ENCODE measurements around the gene HBS1L. TPM values are rescaled to one million over a fixed set of nuclear protein-coding genes. Genes with fewer than 3 reads are reported as not detected.

Gene HBS1L
- polyA plus RNA-seq, 1 of the 3 experiments (the other 2 are of a cell fraction): 19.0 TPM

DNA sequence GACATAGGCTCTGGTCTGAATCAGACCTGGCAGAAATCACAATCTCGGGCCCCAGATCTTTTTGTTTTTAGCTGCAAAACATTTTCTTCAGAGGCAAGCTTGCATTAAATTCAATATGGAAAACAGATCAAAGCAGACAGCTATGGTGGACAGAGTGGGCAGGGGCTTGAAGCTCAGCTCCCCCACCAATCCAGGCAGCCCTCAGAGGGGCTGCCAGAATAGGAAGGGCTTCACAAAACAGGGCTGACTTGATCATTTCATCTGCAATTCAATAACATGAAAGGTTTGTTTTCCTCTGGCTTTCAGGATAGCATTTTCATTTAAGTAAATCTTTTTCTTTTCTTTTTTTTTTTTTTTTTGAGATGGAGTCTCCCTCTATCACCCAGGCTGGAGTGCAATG is 55.5 kb downstream of the HBS1L start:
- peaks cover 4% of the 10 kb centered on the region for H3F3A ChIP-seq (replicated peaks; ENCODE audit: insufficient read depth)
- no peaks in the 10 kb centered on the region for H3K79me2 ChIP-seq (ENCODE audit: insufficient read depth)
- H4K20me1 ChIP-seq (ENCODE audit: insufficient read depth): no peaks in the 10 kb centered on the region
- DNase-seq: no peak
- H3K9me3 ChIP-seq: no peaks in the 10 kb centered on the region
- WGBS (ENCODE audit: low lambda C conversion rate): 94% methylated on average over 1 of the region's 1 CpG
- no peaks in the 10 kb centered on the region for H3K27me3 ChIP-seq (ENCODE audit: insufficient read depth)
- ChIA-PET POLR2A (no interaction called here), CTCF (interaction anchor here (1.2 to 2.2 kb wide), 2 partner anchors 59 to 176 kb away, joined by 3 to 8 read pairs; no protein-coding TSS in a partner anchor)
- no peaks in the 10 kb centered on the region; a peak in 2 of 4 replicates for H3K4me1 ChIP-seq (ENCODE audit: control insufficient read depth in 1 of 2, insufficient read depth in 2 of 2, low read depth in 1 of 2, low read length in 1 of 2)
- no peak overlapping the region for H3K27ac ChIP-seq (ENCODE audit: low read depth in 2 of 2, low read length in 1 of 2)
- TF ChIP-seq FOXM1 (IDR thresholded peaks at IDR 0.05; ENCODE audit: low read depth) (no peak), SMC3 (IDR thresholded peaks at IDR 0.05; ENCODE audit: low read depth, low read length) (no peak), RFX5 (IDR thresholded peaks at IDR 0.05; ENCODE audit: low read length) (no peak)
- TF ChIP-seq, protein P1, sequence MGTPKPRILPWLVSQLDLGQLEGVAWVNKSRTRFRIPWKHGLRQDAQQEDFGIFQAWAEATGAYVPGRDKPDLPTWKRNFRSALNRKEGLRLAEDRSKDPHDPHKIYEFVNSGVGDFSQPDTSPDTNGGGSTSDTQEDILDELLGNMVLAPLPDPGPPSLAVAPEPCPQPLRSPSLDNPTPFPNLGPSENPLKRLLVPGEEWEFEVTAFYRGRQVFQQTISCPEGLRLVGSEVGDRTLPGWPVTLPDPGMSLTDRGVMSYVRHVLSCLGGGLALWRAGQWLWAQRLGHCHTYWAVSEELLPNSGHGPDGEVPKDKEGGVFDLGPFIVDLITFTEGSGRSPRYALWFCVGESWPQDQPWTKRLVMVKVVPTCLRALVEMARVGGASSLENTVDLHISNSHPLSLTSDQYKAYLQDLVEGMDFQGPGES (IDR thresholded peaks at IDR 0.05; ENCODE audit: low read depth, low read length): no peak
- no peak overlapping the region for H3K9ac ChIP-seq
- H3K4me3 ChIP-seq (ENCODE audit: low read depth in 2 of 2, low read length in 1 of 2): no peak overlapping the region
- no peak overlapping the region for H3K4me2 ChIP-seq
- H3K9me2 ChIP-seq: no peaks in the 10 kb centered on the region
- H3K36me3 ChIP-seq (replicated peaks in 1 of 2; ENCODE audit: control insufficient read depth in 1 of 2, insufficient read depth in 2 of 2, low read length in 1 of 2): peaks cover 30 to 35% of the 10 kb centered on the region in 2 experiments
- no peak overlapping the region for H2AFZ ChIP-seq (ENCODE audit: low read depth)

GRCh38 chr6:134997133-134997995 is 57.3 kb downstream of the HBS1L start:
- Histone ChIP-seq H3K9me3 (no peaks in the 10 kb centered on the region), H3K4me1 (ENCODE audit: control insufficient read depth in 1 of 2, insufficient read depth in 2 of 2, low read depth in 1 of 2, low read length in 1 of 2) (no peaks in the 10 kb centered on the region; a peak in 2 of 4 replicates), H2AFZ (ENCODE audit: low read depth) (no peak overlapping the region), H3K79me2 (ENCODE audit: insufficient read depth) (no peaks in the 10 kb centered on the region), H3K4me2 (no peak overlapping the region), H3K36me3 (replicated peaks in 1 of 2; ENCODE audit: control insufficient read depth in 1 of 2, insufficient read depth in 2 of 2, low read length in 1 of 2) (peaks cover 46 to 49% of the 10 kb centered on the region in 2 experiments), H3K4me3 (ENCODE audit: low read depth in 2 of 2, low read length in 1 of 2) (no peak overlapping the region), H3K9ac (no peak overlapping the region), H4K20me1 (ENCODE audit: insufficient read depth) (no peaks in the 10 kb centered on the region), H3K9me2 (no peaks in the 10 kb centered on the region), H3F3A (replicated peaks; ENCODE audit: insufficient read depth) (peaks cover 4% of the 10 kb centered on the region), H3K27ac (ENCODE audit: low read depth in 2 of 2, low read length in 1 of 2) (no peak overlapping the region), H3K27me3 (ENCODE audit: insufficient read depth) (no peaks in the 10 kb centered on the region)
- CTCF ChIA-PET: interaction anchor here (1.0 kb wide), 1 partner anchor 841 kb away, joined by 3 read pairs; no protein-coding TSS in a partner anchor
- POLR2A ChIA-PET: no interaction called here
- DNase-seq: no peak
- WGBS (ENCODE audit: low lambda C conversion rate): 96% methylated on average over 9 of the region's 9 CpGs
- TF ChIP-seq MXI1 (IDR thresholded peaks at IDR 0.05; ENCODE audit: low read depth, low read length) (no peak), NRF1 (IDR thresholded peaks at IDR 0.05; ENCODE audit: low read depth, low read length) (no peak), FOXJ3 (CRISPR knock-in tag; IDR thresholded peaks at IDR 0.05) (no peak), EZH2phosphoT487 (IDR thresholded peaks at IDR 0.05; ENCODE audit: borderline replicate concordance, low read depth) (no peak), GABPA (IDR thresholded peaks at IDR 0.05; ENCODE audit: low read depth) (no peak), RAD21 (IDR thresholded peaks at IDR 0.05; ENCODE audit: low read length) (no peak), RFX5 (IDR thresholded peaks at IDR 0.05; ENCODE audit: low read length) (no peak), SMC3 (IDR thresholded peaks at IDR 0.05; ENCODE audit: low read depth, low read length) (no peak), ELF1 (IDR thresholded peaks at IDR 0.05) (no peak), RXRA (IDR thresholded peaks at IDR 0.05; ENCODE audit: borderline replicate concordance, low read depth) (no peak), GATA2 (CRISPR knock-in tag; IDR thresholded peaks at IDR 0.05) (no peak), RCOR1 (IDR thresholded peaks at IDR 0.05; ENCODE audit: low read length) (no peak), YY1 (IDR thresholded peaks at IDR 0.05; ENCODE audit: low read depth) (no peak), SIN3A (IDR thresholded peaks at IDR 0.05; ENCODE audit: borderline replicate concordance, low read depth, low read length) (no peak), NFIC (IDR thresholded peaks at IDR 0.05; ENCODE audit: borderline replicate concordance) (no peak)
- TF ChIP-seq, protein P1 (IDR thresholded peaks at IDR 0.05; ENCODE audit: low read depth, low read length): no peak
- TF ChIP-seq, protein P2, sequence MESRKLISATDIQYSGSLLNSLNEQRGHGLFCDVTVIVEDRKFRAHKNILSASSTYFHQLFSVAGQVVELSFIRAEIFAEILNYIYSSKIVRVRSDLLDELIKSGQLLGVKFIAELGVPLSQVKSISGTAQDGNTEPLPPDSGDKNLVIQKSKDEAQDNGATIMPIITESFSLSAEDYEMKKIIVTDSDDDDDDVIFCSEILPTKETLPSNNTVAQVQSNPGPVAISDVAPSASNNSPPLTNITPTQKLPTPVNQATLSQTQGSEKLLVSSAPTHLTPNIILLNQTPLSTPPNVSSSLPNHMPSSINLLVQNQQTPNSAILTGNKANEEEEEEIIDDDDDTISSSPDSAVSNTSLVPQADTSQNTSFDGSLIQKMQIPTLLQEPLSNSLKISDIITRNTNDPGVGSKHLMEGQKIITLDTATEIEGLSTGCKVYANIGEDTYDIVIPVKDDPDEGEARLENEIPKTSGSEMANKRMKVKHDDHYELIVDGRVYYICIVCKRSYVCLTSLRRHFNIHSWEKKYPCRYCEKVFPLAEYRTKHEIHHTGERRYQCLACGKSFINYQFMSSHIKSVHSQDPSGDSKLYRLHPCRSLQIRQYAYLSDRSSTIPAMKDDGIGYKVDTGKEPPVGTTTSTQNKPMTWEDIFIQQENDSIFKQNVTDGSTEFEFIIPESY (IDR thresholded peaks at IDR 0.05; ENCODE audit: borderline replicate concordance, low read depth): no peak
